ENCODE results near the gene NIT1.
A peak's percentile ranks its signal among the peaks of the same experiment; 100 is the strongest.

The NIT1 gene

GRCh38 chr1:161119092-161119903 lies 1.4 kb downstream of the NIT1 start:
- peaks cover 21% of the 10 kb centered on the region for H3K36me3 ChIP-seq (ENCODE audit: control insufficient read depth, insufficient read depth, low read length)
- no peak overlapping the region for H4K5ac ChIP-seq (ENCODE audit: low read length)
- H3K23ac ChIP-seq (ENCODE audit: low read length), result no peak overlapping the region
- no peak overlapping the region for H3K4me3 ChIP-seq (ENCODE audit: low read length)
- no peak overlapping the region for H2BK15ac ChIP-seq (replicated peaks; ENCODE audit: low read depth)
- H3K4me1 ChIP-seq (ENCODE audit: control insufficient read depth, low read depth, low read length), result peaks cover 9% of the 10 kb centered on the region
- H3K79me1 ChIP-seq (ENCODE audit: low read length), result peaks cover 14% of the 10 kb centered on the region
- H3K4me2 ChIP-seq (ENCODE audit: low read length), result peak overlapping the region; percentile 96
- peaks cover 35% of the 10 kb centered on the region for H3K79me2 ChIP-seq (ENCODE audit: control insufficient read depth, insufficient read depth, low read length)
- peak; percentile 97 for DNase-seq
- no peak overlapping the region for H2BK120ac ChIP-seq (ENCODE audit: low read depth, low read length)
- peak overlapping the region; percentile 94 for H3K56ac ChIP-seq (ENCODE audit: low read length)
- H3K27ac ChIP-seq (ENCODE audit: low read depth, low read length), result no peak overlapping the region
- WGBS (ENCODE audit: extremely low coverage, insufficient coverage, low lambda C conversion rate), result no CpG with 5 or more reads among the region's 10 CpGs
- H2AK5ac ChIP-seq (ENCODE audit: low read length), result no peak overlapping the region
- H4K8ac ChIP-seq (ENCODE audit: low read depth, low read length), result no peak overlapping the region
- H2BK5ac ChIP-seq (ENCODE audit: low read length), result no peak overlapping the region
- H3K4ac ChIP-seq (ENCODE audit: low read depth, low read length), result no peak overlapping the region
- H3K27me3 ChIP-seq (ENCODE audit: insufficient read depth, low read length, poor library complexity), result no peaks in the 10 kb centered on the region
- no peak overlapping the region for H3K18ac ChIP-seq (ENCODE audit: low read length)
- peak overlapping the region; percentile 88 for H3K9ac ChIP-seq (ENCODE audit: low read length)

- H4K8ac ChIP-seq (ENCODE audit: low read depth, low read length), result no peak overlapping the region
- no peak overlapping the region for H3K27ac ChIP-seq (ENCODE audit: low read depth, low read length)
- no peak overlapping the region for H3K4ac ChIP-seq (ENCODE audit: low read depth, low read length)
- H3K18ac ChIP-seq (ENCODE audit: low read length), result no peak overlapping the region
- H4K5ac ChIP-seq (ENCODE audit: low read length), result no peak overlapping the region
- no peak overlapping the region for H3K4me3 ChIP-seq (ENCODE audit: low read length)
- no peak overlapping the region for H3K9ac ChIP-seq (ENCODE audit: low read length)
- no peak for DNase-seq
- peaks cover 17% of the 10 kb centered on the region for H3K79me1 ChIP-seq (ENCODE audit: low read length)
- H3K36me3 ChIP-seq (ENCODE audit: control insufficient read depth, insufficient read depth, low read length), result peaks cover 25% of the 10 kb centered on the region
- no peak overlapping the region for H2BK5ac ChIP-seq (ENCODE audit: low read length)
- H3K56ac ChIP-seq (ENCODE audit: low read length), result no peak overlapping the region
- no peak overlapping the region for H2BK120ac ChIP-seq (ENCODE audit: low read depth, low read length)
- H3K23ac ChIP-seq (ENCODE audit: low read length), result no peak overlapping the region
- H2BK15ac ChIP-seq (replicated peaks; ENCODE audit: low read depth), result no peak overlapping the region
- no peaks in the 10 kb centered on the region for H3K27me3 ChIP-seq (ENCODE audit: insufficient read depth, low read length, poor library complexity)
- H2AK5ac ChIP-seq (ENCODE audit: low read length), result no peak overlapping the region
- peaks cover 9% of the 10 kb centered on the region for H3K4me1 ChIP-seq (ENCODE audit: control insufficient read depth, low read depth, low read length)
- no peak overlapping the region for H3K4me2 ChIP-seq (ENCODE audit: low read length)
- WGBS (ENCODE audit: extremely low coverage, insufficient coverage, low lambda C conversion rate), result no CpG with 5 or more reads among the region's 3 CpGs
- H3K79me2 ChIP-seq (ENCODE audit: control insufficient read depth, insufficient read depth, low read length), result peaks cover 25% of the 10 kb centered on the region
These were observed 3.2 kb downstream of the NIT1 start for GRCh38 chr1:161121042-161121650.

- H3K27me3 ChIP-seq (ENCODE audit: insufficient read depth, low read length, poor library complexity), result no peaks in the 10 kb centered on the region
- H3K27ac ChIP-seq (ENCODE audit: low read depth, low read length), result no peak overlapping the region
- H3K4me3 ChIP-seq (ENCODE audit: low read length), result no peak overlapping the region
- H3K23ac ChIP-seq (ENCODE audit: low read length), result no peak overlapping the region
- peaks cover 18% of the 10 kb centered on the region for H3K79me2 ChIP-seq (ENCODE audit: control insufficient read depth, insufficient read depth, low read length)
- H2AK5ac ChIP-seq (ENCODE audit: low read length), result no peak overlapping the region
- no peak overlapping the region for H3K9ac ChIP-seq (ENCODE audit: low read length)
- DNase-seq, result no peak
- H4K5ac ChIP-seq (ENCODE audit: low read length), result no peak overlapping the region
- no peak overlapping the region for H2BK15ac ChIP-seq (replicated peaks; ENCODE audit: low read depth)
- H3K4me2 ChIP-seq (ENCODE audit: low read length), result no peak overlapping the region
- no peak overlapping the region for H3K18ac ChIP-seq (ENCODE audit: low read length)
- H2BK120ac ChIP-seq (ENCODE audit: low read depth, low read length), result no peak overlapping the region
- peaks cover 25% of the 10 kb centered on the region for H3K36me3 ChIP-seq (ENCODE audit: control insufficient read depth, insufficient read depth, low read length)
- WGBS (ENCODE audit: extremely low coverage, insufficient coverage, low lambda C conversion rate), result no CpG with 5 or more reads among the region's 4 CpGs
- no peak overlapping the region for H4K8ac ChIP-seq (ENCODE audit: low read depth, low read length)
- no peak overlapping the region for H3K4ac ChIP-seq (ENCODE audit: low read depth, low read length)
- H3K4me1 ChIP-seq (ENCODE audit: control insufficient read depth, low read depth, low read length), result peaks cover 9% of the 10 kb centered on the region
- no peak overlapping the region for H2BK5ac ChIP-seq (ENCODE audit: low read length)
- H3K79me1 ChIP-seq (ENCODE audit: low read length), result peaks cover 18% of the 10 kb centered on the region
- H3K56ac ChIP-seq (ENCODE audit: low read length), result no peak overlapping the region
These were observed 3.9 kb downstream of the NIT1 start for GRCh38 chr1:161121834-161122233.

- no peak overlapping the region for H4K8ac ChIP-seq (ENCODE audit: low read depth, low read length)
- peaks cover 9% of the 10 kb centered on the region for H3K4me1 ChIP-seq (ENCODE audit: control insufficient read depth, low read depth, low read length)
- H3K4me2 ChIP-seq (ENCODE audit: low read length), result no peak overlapping the region
- no peak overlapping the region for H2AK5ac ChIP-seq (ENCODE audit: low read length)
- DNase-seq, result no peak
- peaks cover 22% of the 10 kb centered on the region for H3K79me1 ChIP-seq (ENCODE audit: low read length)
- no peak overlapping the region for H3K18ac ChIP-seq (ENCODE audit: low read length)
- no peak overlapping the region for H4K5ac ChIP-seq (ENCODE audit: low read length)
- H3K56ac ChIP-seq (ENCODE audit: low read length), result no peak overlapping the region
- peaks cover 14% of the 10 kb centered on the region for H3K79me2 ChIP-seq (ENCODE audit: control insufficient read depth, insufficient read depth, low read length)
- no peak overlapping the region for H3K4ac ChIP-seq (ENCODE audit: low read depth, low read length)
- no CpG with 5 or more reads among the region's 6 CpGs for WGBS (ENCODE audit: extremely low coverage, insufficient coverage, low lambda C conversion rate)
- no peak overlapping the region for H3K27ac ChIP-seq (ENCODE audit: low read depth, low read length)
- no peak overlapping the region for H2BK120ac ChIP-seq (ENCODE audit: low read depth, low read length)
- no peak overlapping the region for H2BK5ac ChIP-seq (ENCODE audit: low read length)
- no peak overlapping the region for H3K9ac ChIP-seq (ENCODE audit: low read length)
- no peaks in the 10 kb centered on the region for H3K27me3 ChIP-seq (ENCODE audit: insufficient read depth, low read length, poor library complexity)
- no peak overlapping the region for H2BK15ac ChIP-seq (replicated peaks; ENCODE audit: low read depth)
- H3K36me3 ChIP-seq (ENCODE audit: control insufficient read depth, insufficient read depth, low read length), result peaks cover 27% of the 10 kb centered on the region
- H3K4me3 ChIP-seq (ENCODE audit: low read length), result no peak overlapping the region
- H3K23ac ChIP-seq (ENCODE audit: low read length), result no peak overlapping the region
These were observed 5.1 kb downstream of the NIT1 start for GRCh38 chr1:161122967-161123366.

DNA sequence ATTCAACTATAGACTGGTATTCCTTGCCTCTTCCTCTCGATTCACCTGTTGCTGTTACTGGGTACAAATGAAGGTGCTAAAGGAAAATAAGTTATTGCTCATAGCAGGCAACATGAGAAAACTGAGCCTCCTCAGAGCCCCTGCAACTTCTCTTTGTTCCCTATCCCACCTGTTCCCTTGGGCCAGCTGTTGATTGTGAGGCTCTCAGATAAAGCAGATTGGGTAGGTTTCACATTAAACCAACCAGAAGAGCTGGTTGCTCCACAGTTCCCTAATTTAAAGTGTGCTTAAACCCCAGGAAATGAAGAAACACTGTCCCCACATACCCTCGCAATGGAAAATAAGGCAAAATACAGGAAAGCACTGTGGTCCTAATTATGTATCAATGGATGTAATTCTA lies 9.7 kb downstream of the NIT1 start:
- no peak overlapping the region for H3K27ac ChIP-seq (ENCODE audit: low read depth, low read length)
- no peak overlapping the region for H4K8ac ChIP-seq (ENCODE audit: low read depth, low read length)
- no peak overlapping the region for H2BK120ac ChIP-seq (ENCODE audit: low read depth, low read length)
- H2BK5ac ChIP-seq (ENCODE audit: low read length), result no peak overlapping the region
- peaks cover 16% of the 10 kb centered on the region for H3K36me3 ChIP-seq (ENCODE audit: control insufficient read depth, insufficient read depth, low read length)
- H2AK5ac ChIP-seq (ENCODE audit: low read length), result no peak overlapping the region
- H3K4me1 ChIP-seq (ENCODE audit: control insufficient read depth, low read depth, low read length), result peaks cover 11% of the 10 kb centered on the region
- H3K4ac ChIP-seq (ENCODE audit: low read depth, low read length), result no peak overlapping the region
- H3K27me3 ChIP-seq (ENCODE audit: insufficient read depth, low read length, poor library complexity), result no peaks in the 10 kb centered on the region
- no peak overlapping the region for H3K18ac ChIP-seq (ENCODE audit: low read length)
- H3K4me2 ChIP-seq (ENCODE audit: low read length), result no peak overlapping the region
- H3K79me1 ChIP-seq (ENCODE audit: low read length), result peaks cover 25% of the 10 kb centered on the region
- H4K5ac ChIP-seq (ENCODE audit: low read length), result no peak overlapping the region
- no peak overlapping the region for H2BK15ac ChIP-seq (replicated peaks; ENCODE audit: low read depth)
- H3K79me2 ChIP-seq (ENCODE audit: control insufficient read depth, insufficient read depth, low read length), result peaks cover 41% of the 10 kb centered on the region
- DNase-seq, result no peak
- H3K56ac ChIP-seq (ENCODE audit: low read length), result no peak overlapping the region
- no peak overlapping the region for H3K23ac ChIP-seq (ENCODE audit: low read length)
- WGBS (ENCODE audit: extremely low coverage, insufficient coverage, low lambda C conversion rate), result no CpG with 5 or more reads among the region's 2 CpGs
- H3K9ac ChIP-seq (ENCODE audit: low read length), result no peak overlapping the region
- H3K4me3 ChIP-seq (ENCODE audit: low read length), result no peak overlapping the region

Measured in mesendoderm (in vitro differentiated cells).